HG02870 (cell line): ENCODE measurements around the gene GDF10.

Source experiments
- ATAC-seq: cut with Tn5 transposase; IDR thresholded peaks from one replicate; pipeline ENCODE4 v1.9.1; 2021; ENCODE audit warnings: mild to moderate bottlenecking, moderate library complexity; ENCODE audit not compliant: unreplicated experiment

GDF10 gene

DNA sequence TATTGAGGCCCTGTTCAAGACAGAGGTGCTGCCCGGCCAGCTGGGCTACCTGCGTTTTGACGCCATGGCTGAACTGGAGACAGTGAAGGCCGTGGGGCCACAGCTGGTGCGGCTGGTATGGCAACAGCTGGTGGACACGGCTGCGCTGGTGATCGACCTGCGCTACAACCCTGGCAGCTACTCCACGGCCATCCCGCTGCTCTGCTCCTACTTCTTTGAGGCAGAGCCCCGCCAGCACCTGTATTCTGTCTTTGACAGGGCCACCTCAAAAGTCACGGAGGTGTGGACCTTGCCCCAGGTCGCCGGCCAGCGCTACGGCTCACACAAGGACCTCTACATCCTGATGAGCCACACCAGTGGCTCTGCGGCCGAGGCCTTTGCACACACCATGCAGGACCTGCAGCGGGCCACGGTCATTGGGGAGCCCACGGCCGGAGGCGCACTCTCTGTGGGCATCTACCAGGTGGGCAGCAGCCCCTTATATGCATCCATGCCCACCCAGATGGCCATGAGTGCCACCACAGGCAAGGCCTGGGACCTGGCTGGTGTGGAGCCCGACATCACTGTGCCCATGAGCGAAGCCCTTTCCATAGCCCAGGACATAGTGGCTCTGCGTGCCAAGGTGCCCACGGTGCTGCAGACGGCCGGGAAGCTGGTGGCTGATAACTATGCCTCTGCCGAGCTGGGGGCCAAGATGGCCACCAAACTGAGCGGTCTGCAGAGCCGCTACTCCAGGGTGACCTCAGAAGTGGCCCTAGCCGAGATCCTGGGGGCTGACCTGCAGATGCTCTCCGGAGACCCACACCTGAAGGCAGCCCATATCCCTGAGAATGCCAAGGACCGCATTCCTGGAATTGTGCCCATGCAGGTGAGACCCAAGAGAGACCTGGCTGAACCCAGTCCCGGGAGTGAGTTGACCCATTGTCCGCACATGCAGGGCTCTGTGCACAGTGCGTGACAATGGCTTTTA lies 51.0 kb downstream of the GDF10 start:
- no peak for ATAC-seq

DNA sequence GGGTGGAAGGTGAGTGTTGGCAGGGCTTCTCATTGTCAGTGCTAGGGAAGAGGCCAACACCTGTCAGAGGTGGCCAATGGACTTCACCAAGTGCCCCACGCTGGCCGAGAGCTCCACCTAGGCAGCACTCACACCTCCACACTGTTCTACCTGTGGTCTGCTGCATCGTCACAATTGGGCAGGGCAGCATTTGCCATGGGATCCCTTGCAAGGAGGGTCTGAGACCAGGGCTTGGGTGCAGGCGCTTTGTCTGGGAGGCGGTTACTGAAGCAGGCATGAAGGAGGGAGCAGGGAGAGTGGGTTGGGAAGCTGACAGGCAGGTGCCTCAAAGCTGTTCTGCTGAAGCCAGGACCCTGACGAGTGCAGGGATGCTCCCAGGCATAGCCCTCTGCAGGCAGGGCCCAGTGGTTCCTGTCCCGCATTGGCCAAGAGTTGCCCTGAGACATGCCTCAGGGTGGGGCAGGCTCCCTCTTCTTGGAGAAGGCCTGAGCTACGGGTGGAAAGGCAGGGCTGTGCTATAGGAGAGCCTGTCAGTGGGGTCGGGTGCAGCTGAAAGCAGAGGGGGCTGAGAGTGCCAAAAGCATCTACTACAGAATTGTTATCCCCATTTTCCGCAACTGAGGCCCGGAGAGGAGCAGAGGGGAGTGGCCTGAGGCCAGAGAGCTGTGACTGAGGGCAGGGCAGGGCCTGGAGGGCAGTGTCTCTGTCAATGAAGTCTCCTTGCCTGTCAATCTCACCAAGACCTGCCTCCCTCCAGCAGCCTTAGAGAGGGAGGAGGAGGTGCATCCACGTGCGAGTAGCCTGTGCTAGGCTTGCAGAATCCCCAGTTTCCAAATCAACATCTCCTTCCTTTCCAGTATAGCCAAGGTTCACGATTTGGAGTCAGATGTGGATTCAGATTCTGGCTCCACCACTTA lies 52.2 kb downstream of the GDF10 start:
- no peak for ATAC-seq

DNA sequence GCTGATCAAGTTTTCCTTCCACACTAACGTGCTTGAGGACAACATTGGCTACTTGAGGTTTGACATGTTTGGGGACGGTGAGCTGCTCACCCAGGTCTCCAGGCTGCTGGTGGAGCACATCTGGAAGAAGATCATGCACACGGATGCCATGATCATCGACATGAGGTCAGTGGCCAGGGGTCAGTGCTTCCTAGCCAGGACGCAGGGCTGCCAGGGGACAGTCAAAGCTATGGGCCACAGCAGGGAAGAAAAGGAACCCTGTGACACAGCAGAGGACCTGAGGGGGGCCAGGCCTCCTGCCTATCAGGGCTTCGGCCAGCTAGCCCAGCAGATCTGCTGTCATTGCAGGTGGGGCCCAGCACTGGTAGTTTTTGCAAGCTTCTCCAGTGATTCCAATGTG lies 53.4 kb downstream of the GDF10 start:
- ATAC-seq: no peak

DNA sequence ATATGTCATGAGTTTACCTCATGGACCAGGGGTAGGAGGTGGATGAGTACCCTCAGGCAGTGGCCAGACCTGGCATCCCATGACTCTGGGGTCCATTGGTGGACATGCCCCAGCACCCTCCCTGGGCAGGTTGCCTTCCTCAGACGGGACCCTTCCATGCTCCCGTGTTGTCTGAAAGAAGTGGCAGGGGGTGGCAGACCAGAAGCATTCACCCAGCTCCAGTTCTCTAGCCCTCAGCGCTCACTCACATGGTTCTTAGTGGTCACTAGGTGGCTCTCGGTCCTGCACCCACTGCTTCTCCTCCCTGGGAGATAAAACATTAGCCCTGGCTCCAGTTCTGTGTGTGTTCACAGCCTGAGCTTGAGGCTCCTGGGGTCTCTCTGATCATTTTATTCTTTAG lies 54.2 kb downstream of the GDF10 start:
- ATAC-seq: no peak

DNA sequence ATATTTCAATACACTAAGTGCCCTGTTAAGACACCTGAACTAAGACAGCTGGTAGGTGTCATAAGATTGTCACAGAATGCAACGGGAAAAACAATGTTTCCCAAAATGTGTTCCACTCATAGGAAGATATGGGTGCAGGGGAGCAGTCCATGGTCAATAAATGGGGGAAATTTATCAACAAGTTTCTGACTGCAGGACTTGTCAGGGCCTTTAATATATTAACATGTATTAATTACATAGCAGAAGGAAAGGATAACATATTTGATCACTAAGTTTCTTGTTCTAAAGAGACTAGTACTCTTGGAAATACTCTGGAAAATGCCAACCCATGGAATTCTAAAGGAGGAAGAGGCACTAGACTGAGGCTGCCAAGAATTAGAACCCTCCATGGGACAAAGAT lies 54.9 kb downstream of the GDF10 start:
- ATAC-seq: no peak

DNA sequence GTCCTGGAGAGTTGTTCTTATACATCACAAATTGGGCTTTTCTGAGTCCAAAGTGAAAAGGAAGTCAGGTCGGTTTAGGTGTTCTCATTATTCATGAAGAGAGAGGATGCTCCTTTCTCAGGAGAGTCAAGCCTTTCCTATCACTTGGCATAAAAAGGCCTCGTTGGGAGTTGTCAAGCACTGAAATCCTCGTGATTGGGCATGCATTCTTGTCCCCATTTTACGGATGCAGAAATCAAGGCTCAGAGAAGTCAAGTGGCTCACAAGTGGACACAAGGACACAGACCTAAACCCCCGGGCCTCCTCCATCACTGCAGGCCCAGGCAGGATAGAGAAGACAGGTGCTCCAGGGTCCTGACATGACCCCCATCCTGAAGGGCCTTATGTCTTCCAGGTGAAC lies 56.7 kb downstream of the GDF10 start:
- no peak for ATAC-seq

DNA sequence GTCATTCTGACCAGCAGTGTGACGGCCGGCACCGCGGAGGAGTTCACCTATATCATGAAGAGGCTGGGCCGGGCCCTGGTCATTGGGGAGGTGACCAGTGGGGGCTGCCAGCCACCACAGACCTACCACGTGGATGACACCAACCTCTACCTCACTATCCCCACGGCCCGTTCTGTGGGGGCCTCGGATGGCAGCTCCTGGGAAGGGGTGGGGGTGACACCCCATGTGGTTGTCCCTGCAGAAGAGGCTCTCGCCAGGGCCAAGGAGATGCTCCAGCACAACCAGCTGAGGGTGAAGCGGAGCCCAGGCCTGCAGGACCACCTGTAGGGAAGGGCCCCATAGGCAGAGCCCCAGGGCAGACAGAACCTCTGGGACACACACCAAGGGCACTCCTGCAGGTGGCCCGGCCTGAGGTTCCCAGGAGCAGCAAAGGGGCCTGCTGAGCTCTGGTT lies 57.2 kb downstream of the GDF10 start:
- no peak for ATAC-seq

DNA sequence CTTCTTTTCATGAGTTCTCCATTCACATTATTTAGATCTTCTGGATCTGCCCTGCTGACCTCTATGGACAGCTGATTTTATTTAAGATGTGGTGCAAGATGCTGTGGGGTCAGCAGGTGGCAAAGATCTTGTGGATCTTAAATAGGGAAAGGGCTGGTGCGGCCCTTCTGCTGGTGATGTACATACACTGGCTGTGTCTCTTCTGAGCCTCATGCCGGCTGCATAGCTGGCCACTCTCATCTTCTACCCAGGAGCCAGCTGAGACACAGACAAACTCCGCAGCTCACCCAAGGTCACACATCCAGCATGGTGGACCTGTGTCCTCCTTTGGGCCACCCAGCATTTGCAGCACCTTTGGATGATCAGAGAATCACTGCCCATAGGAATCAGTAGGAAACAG lies 57.9 kb downstream of the GDF10 start:
- no peak for ATAC-seq

DNA sequence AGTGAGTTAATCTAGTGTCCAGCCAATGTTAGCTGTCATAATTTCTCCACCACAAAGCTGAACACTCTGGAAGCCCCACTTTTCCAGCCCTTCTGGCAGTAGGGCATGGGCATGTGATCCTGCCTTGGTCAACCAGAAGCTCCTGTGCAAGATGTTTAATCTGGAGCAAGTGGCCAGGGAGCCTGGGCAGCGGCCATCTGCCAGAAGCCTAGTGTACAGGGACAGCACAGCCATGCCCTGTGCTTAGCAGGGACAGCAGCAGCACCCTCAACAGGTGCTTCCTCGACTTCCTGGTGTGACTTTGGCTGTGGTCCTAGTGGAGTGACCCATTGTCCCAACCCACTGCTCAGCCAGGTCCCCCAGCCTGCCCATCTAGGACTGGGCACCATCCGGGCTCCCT lies 58.5 kb downstream of the GDF10 start:
- ATAC-seq: no peak

DNA sequence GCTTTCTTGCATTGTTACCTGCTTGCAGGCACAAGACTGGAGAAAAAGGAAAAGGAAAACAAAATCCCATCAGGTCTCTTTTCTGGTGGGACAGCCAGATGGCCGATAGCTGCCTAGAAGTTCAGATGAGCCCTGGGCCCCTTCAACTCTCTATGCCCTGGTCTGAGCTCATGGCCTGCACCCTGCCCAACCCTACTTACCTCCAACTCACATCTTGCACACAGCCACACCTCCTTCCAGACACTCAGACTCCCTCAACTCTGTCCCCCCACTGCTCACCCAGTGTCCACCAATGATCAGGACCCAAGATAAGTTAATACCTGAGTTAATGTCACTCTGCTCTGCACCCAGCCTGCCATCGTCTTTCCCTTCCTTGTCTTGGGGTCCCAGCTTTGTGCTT lies 59.1 kb downstream of the GDF10 start:
- no peak for ATAC-seq

DNA sequence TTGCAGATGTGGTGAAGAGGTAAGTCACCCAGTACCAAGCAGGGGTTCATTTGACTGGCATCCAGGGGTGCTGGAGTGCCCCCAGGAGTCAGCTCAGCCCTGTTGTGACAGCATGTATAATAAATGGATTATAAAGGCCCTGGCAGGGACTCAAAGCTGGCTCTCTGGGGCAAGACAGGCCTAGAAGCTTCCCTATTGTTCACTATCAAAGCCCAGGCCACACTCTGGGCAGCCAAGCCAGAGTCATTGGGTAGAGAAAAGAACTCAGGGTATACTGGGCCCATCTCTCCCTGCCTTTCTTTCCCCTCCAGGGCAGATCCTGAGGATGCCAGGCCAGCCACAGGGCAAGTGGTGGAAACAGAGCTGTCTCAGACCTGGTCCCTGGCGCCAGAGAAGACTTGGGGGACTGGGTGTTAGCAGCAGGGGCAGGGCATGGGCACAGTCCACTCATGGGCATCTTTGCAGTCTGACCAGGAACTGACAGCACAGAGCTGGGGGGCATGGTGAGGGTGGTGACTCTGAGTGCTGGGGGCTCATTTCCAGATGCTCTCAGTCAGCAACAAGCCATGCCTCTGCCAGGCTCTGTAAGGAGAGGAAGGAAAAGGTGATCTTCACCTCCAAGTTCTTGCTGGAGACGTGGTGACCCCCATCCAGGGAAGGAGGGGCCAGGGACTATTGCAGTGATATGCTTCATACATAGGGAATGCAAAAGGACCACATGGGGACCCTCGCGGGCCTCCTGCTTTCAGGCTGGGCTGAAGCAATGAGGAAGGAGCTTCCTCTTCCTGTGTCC lies 59.8 kb downstream of the GDF10 start:
- no peak for ATAC-seq

DNA sequence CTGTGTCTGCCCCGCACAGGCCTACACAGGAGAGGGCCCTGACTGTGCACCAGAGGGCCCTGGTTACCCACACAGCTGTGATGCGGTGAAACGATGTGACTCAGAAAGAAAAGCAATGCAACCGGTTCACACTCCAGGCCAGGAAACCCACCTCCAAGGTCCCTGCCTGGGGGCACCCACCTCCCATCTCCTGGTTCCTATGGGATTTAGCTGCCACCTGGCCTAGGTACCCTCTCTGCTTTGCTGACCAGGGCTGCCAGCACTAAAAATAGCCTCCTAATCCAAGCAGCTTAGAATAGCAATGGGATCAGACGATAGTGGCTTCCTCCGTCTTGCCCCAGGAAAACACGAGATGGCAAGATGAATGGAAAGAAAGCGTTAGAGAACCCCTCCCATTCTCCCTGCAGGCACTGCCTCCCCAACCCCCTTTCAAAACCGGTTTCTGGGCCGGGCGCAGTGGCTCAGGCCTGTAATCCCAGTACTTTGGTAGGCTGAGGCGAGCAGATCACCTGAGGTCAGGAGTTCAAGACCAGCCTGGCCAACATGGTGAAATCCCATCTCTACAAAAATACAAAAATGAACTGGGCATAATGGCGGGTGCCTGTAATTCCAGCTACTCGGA lies 60.5 kb downstream of the GDF10 start:
- no peak for ATAC-seq

DNA sequence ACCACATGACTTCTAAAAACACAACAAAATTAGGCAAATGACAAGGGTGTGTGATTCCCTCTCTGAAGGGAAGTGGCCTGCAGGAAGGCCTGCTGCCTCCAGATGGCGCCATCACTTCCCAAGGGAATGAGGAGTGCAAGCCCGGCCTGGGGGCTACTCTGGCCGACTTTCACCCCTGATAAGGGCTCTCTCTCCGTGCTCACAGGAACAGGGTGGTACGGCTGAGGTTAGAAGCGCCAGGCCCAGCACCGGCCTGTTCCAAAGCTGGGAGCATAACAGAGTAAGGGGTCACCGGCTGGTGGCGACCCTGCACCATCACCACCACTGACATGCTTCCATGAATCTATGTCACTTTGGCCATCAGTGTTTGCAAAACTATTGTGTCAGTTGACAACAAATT lies 61.3 kb downstream of the GDF10 start:
- no peak for ATAC-seq

DNA sequence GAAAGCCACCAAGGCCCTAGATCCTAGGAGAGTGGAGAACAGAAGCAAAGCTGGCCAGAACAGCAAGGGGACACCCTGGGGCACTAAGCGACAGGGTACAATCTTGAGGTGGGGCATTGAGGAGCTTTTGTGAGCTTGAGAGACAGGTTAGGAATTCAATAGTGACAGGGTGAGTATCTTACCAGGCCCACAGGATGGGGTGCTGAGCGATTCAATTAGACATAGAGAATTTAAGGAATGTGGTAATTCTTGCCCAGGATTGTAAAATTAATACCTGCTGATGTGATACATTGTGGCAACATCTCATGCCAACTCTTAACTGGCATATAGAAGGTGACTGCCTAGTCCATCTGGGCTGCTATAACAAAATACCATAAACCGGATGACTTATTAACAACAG lies 62.2 kb downstream of the GDF10 start:
- no peak for ATAC-seq
